ENCODE data around the gene IMMP2L. TPM values are rescaled to one million over a fixed set of nuclear protein-coding genes. Genes with fewer than 3 reads are reported as not detected.

The IMMP2L gene
- total and polyA plus RNA-seq, 2 donors (not counting 3 experiments of a cell fraction or from before 2014, with no cell fraction given), result 9.9 to 11.8 TPM

- Histone ChIP-seq H3K36me3 (ENCODE audit: control insufficient read depth in 2 of 2, extremely low read depth in 1 of 2, insufficient read depth in 2 of 2, low read length in 2 of 2) (no peaks in the 10 kb centered on the region), H3K27ac (ENCODE audit: insufficient read depth, low read depth, low read length) (no peak overlapping the region), H3K9me3 (replicated peaks; ENCODE audit: control insufficient read depth, insufficient read depth, low read length) (no peaks in the 10 kb centered on the region), H3K9me1 (replicated peaks; ENCODE audit: control insufficient read depth, extremely low read depth, insufficient read depth, low read length) (no peaks in the 10 kb centered on the region), H3K9ac (replicated peaks; ENCODE audit: extremely low read depth, insufficient read depth, low read length) (no peak overlapping the region), H3K27me3 (ENCODE audit: control insufficient read depth in 2 of 2, insufficient read depth in 2 of 2, low read length in 2 of 2) (no peaks in the 10 kb centered on the region), H4K20me1 (replicated peaks; ENCODE audit: control insufficient read depth, extremely low read depth, insufficient read depth, low read length) (no peaks in the 10 kb centered on the region), H3K79me2 (ENCODE audit: control insufficient read depth, insufficient read depth, low read length) (no peaks in the 10 kb centered on the region), H2AFZ (ENCODE audit: low read depth, low read length) (no peak overlapping the region), H3K4me2 (ENCODE audit: insufficient read depth, low read length) (no peak overlapping the region), H3K4me1 (ENCODE audit: control insufficient read depth, extremely low read depth, insufficient read depth, low read length) (no peaks in the 10 kb centered on the region), H3K4me3 (replicated peaks in 1 of 3; ENCODE audit: insufficient read depth in 1 of 3, low read depth in 1 of 3, low read length in 3 of 3) (no peak overlapping the region)
- intact Hi-C loops (cut with micrococcal nuclease), result no loop called here
- dilution Hi-C loops (cut with MboI; ENCODE audit: extremely low pct_ligation_motif_present, low sequenced_read_pairs), result no loop called here
- no TSS peak for BruUV-seq (replicated peaks)
- TF ChIP-seq EZH2 (IDR thresholded peaks at IDR 0.05; ENCODE audit: borderline replicate concordance, low read depth, low read length, severe bottlenecking), result no peak
- TF ChIP-seq CTCF (IDR thresholded peaks at IDR 0.05; ENCODE audit: extremely low read depth in 1 of 2, insufficient read depth in 1 of 2, low read depth in 1 of 2, low read length in 2 of 2), result no peak
- TF ChIP-seq, protein P1, sequence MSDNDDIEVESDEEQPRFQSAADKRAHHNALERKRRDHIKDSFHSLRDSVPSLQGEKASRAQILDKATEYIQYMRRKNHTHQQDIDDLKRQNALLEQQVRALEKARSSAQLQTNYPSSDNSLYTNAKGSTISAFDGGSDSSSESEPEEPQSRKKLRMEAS (IDR thresholded peaks at IDR 0.05; ENCODE audit: insufficient read depth, insufficient read length), result no peak
- DNase-seq (ENCODE audit: low read depth, low spot score) (no peak), FAIRE-seq (no peak)
- ChIA-PET CTCF (no interaction called here), POLR2A (no interaction called here)
Measured at GRCh38 chr7:110831419-110831818, 730.9 kb downstream of the IMMP2L start.

GRCh38 chr7:110830778-110831177 is 731.5 kb downstream of the IMMP2L start:
- Histone ChIP-seq H3K36me3 (ENCODE audit: control insufficient read depth in 2 of 2, extremely low read depth in 1 of 2, insufficient read depth in 2 of 2, low read length in 2 of 2) (no peaks in the 10 kb centered on the region), H3K9me3 (replicated peaks; ENCODE audit: control insufficient read depth, insufficient read depth, low read length) (no peaks in the 10 kb centered on the region), H3K4me3 (replicated peaks in 1 of 3; ENCODE audit: insufficient read depth in 1 of 3, low read depth in 1 of 3, low read length in 3 of 3) (no peak overlapping the region), H3K79me2 (ENCODE audit: control insufficient read depth, insufficient read depth, low read length) (no peaks in the 10 kb centered on the region), H3K9ac (replicated peaks; ENCODE audit: extremely low read depth, insufficient read depth, low read length) (no peak overlapping the region), H3K27ac (ENCODE audit: insufficient read depth, low read depth, low read length) (no peak overlapping the region), H4K20me1 (replicated peaks; ENCODE audit: control insufficient read depth, extremely low read depth, insufficient read depth, low read length) (no peaks in the 10 kb centered on the region), H3K4me1 (ENCODE audit: control insufficient read depth, extremely low read depth, insufficient read depth, low read length) (no peaks in the 10 kb centered on the region), H3K4me2 (ENCODE audit: insufficient read depth, low read length) (no peak overlapping the region), H3K9me1 (replicated peaks; ENCODE audit: control insufficient read depth, extremely low read depth, insufficient read depth, low read length) (no peaks in the 10 kb centered on the region), H2AFZ (ENCODE audit: low read depth, low read length) (no peak overlapping the region), H3K27me3 (ENCODE audit: control insufficient read depth in 2 of 2, insufficient read depth in 2 of 2, low read length in 2 of 2) (no peaks in the 10 kb centered on the region)
- POLR2A ChIA-PET, result no interaction called here
- intact Hi-C loops (cut with micrococcal nuclease), result no loop called here
- no TSS peak for BruUV-seq (replicated peaks)
- CTCF ChIA-PET, result no interaction called here
- TF ChIP-seq FOS (IDR thresholded peaks at IDR 0.05; ENCODE audit: borderline replicate concordance, insufficient read depth, low read length), result no peak
- no peak for TF ChIP-seq CTCF (IDR thresholded peaks at IDR 0.05; ENCODE audit: extremely low read depth in 1 of 2, insufficient read depth in 1 of 2, low read depth in 1 of 2, low read length in 2 of 2)
- TF ChIP-seq GATA2 (IDR thresholded peaks at IDR 0.05; ENCODE audit: insufficient read depth, insufficient read length, low read depth, low read length), result no peak
- TF ChIP-seq, protein P1 (IDR thresholded peaks at IDR 0.05; ENCODE audit: insufficient read depth, insufficient read length), result no peak
- TF ChIP-seq MYC (IDR thresholded peaks at IDR 0.05; ENCODE audit: low read depth, low read length), result no peak
- TF ChIP-seq POLR2AphosphoS5 (IDR thresholded peaks at IDR 0.05; ENCODE audit: insufficient read depth, low read depth, low read length), result no peak
- no peak for TF ChIP-seq EZH2 (IDR thresholded peaks at IDR 0.05; ENCODE audit: borderline replicate concordance, low read depth, low read length, severe bottlenecking)
- no peak for TF ChIP-seq POLR2A (IDR thresholded peaks at IDR 0.05; ENCODE audit: low read depth, low read length)
- TF ChIP-seq JUN (IDR thresholded peaks at IDR 0.05; ENCODE audit: borderline replicate concordance, insufficient read depth, insufficient read length, low read depth), result no peak
- dilution Hi-C loops (cut with MboI; ENCODE audit: extremely low pct_ligation_motif_present, low sequenced_read_pairs), result no loop called here
- no peak for DNase-seq (ENCODE audit: low read depth, low spot score)
- FAIRE-seq, result no peak
